HG02642 (cell line): Measurements from ENCODE around the gene APOOL.
"Not testable (repeated sequence)": the region's sequence is repeated elsewhere in the genome, so short reads cannot be mapped to it uniquely, and the experiment has no call there.

Source experiments
- ATAC-seq: cut with Tn5 transposase; IDR thresholded peaks from one replicate; pipeline ENCODE4 v1.9.1; 2021; ENCODE audit warnings: mild to moderate bottlenecking; ENCODE audit not compliant: unreplicated experiment, poor library complexity

Gene APOOL

DNA sequence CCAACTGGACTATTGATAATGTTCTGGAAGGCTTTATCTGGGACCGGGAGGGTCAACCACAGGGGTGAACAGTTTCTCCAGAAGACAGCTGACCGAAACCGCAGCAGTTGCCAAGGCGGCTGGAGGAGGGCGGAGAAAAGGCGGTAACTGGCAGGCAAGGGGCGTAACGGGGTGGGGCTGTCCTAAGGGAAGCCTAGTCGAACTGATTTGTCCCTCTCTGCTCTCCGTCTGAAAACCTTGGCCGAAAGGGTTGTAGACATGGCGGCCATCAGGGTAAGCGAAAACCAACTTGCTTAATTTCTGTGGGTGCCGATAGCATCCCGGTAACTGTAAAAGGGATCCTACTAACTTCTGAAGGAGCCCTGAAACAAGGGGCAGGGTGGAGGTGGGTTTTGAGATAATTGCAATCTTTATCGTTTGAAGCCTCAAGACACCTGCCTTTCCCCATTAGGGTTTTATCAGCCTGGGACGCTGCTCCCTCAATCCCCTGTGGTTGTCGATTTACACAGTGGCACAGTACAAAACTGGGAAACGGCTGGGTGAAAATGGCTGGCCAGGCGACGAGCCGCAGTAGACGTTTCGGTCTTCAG is at the start of gene APOOL:
APOOL (plus strand) TSS at position 223 of the 590 bp plus-strand sequence; CDS start at position 259, 36 bp downstream.
- peak; percentile 98 for ATAC-seq

DNA sequence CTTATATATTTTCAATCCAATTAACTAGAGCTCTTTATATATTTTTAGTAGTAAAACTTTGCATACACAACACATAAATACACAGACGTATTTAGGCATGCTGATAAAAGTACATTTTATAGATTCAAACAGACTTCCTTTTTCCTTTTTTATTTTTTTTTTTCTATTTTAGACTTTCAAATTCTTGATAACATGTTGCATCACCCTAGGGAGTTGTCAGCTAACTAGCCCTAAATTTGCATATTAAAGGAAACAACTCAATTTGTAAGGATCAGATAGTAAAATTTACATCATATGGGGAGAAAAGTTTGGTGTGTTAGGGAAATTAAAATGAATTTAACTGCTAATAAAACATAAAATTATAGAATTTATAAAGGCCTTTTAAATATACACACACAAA is 47.4 kb upstream of the APOOL start:
- ATAC-seq, result no peak

GRCh38 chrX:84974803-84975202 is 28.9 kb upstream of the APOOL start:
- no peak for ATAC-seq

DNA sequence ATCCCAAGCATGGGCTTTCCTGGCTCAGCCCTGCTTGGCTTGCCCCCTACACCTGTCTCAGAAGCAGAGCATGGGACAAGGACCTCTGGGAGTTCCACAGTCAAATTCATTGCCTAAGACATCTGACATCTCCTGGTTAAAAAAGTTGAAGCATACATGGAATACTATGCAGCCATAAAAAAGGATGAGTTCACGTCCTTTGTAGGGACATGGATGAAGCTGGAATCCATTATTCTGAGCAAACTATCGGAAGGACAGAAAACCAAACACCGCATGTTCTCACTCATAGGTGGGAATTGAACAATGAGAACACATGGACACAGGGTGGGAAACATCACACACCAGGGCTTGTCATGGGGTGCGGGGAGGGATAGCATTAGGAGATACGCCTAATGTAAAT is 11.9 kb upstream of the APOOL start:
- not testable (repeated sequence) for ATAC-seq

DNA sequence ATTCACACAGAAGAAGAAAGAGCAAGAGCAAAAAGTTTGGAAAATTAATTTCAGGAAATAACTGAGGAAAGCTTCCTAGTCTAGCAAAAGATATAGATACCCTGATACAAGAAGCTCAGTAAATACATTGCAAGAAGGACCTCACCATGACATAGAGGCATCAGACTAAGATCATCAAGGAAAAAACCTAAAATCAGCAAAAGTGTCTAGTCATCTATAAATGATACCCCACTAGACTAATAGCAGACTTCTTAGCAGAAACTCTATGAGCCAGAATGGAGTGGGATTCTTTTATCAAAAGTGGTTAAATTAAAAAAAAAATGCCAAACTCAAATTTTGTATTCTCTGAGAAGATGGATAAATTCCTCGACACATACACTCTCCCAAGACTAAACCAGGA is 10.5 kb upstream of the APOOL start:
- no peak for ATAC-seq

- ATAC-seq, result no peak
Measured at GRCh38 chrX:85001344-85001743, 2.3 kb upstream of the APOOL start.

- ATAC-seq, result no peak
Measured at GRCh38 chrX:85004255-85004654, 578 bp downstream of the APOOL start.

GRCh38 chrX:85012098-85012497 is 8.4 kb downstream of the APOOL start:
- no peak for ATAC-seq

- ATAC-seq, result not testable (repeated sequence)
Measured at GRCh38 chrX:85015351-85015750, 11.7 kb downstream of the APOOL start.

DNA sequence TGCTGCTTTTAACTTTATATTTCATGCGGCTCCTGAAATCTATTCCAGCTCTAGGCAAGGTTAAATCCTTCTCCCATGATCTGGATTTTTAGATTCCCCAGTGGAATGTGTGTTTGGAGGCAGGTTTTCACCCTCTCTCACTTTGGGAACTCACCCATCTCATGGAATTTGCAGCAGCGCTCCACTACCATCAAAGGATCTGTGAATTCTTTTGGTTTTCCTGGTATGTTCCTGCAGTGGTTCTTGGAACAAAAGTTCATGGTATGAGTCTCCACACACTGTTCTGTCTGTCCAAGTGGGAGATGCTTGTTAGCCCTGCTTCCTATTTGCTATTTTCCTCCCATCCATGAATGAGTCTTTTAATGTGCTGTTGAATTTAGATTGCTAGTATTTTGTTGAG is 14.0 kb downstream of the APOOL start:
- ATAC-seq, result no peak

GRCh38 chrX:85018471-85018870 is 14.8 kb downstream of the APOOL start:
- ATAC-seq, result no peak

- no peak for ATAC-seq
Measured at GRCh38 chrX:85020216-85020615, 16.5 kb downstream of the APOOL start.

GRCh38 chrX:85024044-85024443 is 20.4 kb downstream of the APOOL start:
- no peak for ATAC-seq

GRCh38 chrX:85024562-85024961 is 20.9 kb downstream of the APOOL start:
- no peak for ATAC-seq

GRCh38 chrX:85026170-85026569 is 22.5 kb downstream of the APOOL start:
- no peak for ATAC-seq

GRCh38 chrX:85029043-85029442 is 25.4 kb downstream of the APOOL start:
- ATAC-seq, result no peak

- no peak for ATAC-seq
Measured at GRCh38 chrX:85031505-85031904, 27.8 kb downstream of the APOOL start.

GRCh38 chrX:85037114-85037513 is 33.4 kb downstream of the APOOL start:
- no peak for ATAC-seq

- ATAC-seq, result no peak
Measured at GRCh38 chrX:85051627-85052026, 48.0 kb downstream of the APOOL start.

GRCh38 chrX:85052205-85052604 is 48.5 kb downstream of the APOOL start:
- ATAC-seq, result no peak

DNA sequence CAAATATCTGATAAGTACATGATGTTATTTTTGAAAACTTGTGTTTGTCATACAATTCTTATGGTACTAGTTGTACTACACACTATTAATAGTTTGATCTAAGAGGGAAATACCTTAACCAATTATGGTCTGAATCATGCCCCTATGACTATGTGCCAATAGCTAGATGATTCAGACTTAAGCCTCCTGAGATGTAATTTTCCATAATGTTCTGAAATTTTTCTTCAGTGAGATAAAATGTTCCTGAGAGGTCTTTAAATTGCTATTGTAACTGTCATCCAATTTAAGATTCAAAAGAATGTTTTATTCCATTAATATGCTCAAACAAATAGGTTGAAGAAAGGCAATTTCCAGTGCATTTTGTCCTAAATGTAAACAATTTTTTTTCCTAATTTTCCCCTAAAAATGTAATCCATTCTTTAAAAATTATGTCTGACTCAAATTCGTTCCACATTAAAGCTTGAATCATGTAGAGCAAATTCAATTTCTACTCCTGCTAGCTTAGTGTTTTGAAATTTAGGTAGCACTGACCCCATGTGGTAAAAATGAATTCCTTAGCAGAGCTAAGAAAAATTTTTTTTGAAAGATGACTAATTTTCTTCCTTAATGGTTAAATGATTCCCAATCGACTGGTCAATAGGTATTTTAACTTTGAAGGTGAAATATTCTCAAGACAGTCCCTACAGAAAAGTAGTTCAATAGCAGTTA is 49.1 kb downstream of the APOOL start:
- no peak for ATAC-seq

- ATAC-seq, result peak; percentile 95
Measured at GRCh38 chrX:85065512-85066198, 62.0 kb downstream of the APOOL start.
